ENCODE data around the gene GRHL3.

DNA sequence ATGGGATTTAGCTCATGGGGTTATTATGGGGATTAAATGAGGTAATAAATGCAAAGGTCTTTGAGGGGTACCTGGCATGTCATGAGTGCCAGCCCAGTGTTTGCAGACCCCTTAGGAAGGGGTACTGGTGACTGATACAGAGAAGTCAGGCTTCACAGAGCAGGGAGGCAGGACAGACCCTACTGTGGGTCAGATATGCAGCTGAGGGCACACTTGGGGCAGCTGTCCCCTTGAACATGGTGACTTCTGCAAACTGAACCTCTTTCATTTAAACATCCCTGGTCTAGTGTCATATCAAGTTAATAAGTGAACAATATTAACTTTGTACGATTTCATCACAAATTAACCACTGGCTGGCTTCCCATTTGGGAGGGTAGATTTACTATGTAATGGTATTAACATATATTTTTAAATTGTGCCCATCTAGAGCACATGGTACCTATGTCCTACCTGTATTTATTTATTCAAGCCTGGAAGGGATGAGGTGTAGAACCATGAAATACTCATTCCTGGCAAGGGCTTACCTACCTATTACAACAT, 68.5 kb downstream of the GRHL3 start:
- TF ChIP-seq, protein P1, sequence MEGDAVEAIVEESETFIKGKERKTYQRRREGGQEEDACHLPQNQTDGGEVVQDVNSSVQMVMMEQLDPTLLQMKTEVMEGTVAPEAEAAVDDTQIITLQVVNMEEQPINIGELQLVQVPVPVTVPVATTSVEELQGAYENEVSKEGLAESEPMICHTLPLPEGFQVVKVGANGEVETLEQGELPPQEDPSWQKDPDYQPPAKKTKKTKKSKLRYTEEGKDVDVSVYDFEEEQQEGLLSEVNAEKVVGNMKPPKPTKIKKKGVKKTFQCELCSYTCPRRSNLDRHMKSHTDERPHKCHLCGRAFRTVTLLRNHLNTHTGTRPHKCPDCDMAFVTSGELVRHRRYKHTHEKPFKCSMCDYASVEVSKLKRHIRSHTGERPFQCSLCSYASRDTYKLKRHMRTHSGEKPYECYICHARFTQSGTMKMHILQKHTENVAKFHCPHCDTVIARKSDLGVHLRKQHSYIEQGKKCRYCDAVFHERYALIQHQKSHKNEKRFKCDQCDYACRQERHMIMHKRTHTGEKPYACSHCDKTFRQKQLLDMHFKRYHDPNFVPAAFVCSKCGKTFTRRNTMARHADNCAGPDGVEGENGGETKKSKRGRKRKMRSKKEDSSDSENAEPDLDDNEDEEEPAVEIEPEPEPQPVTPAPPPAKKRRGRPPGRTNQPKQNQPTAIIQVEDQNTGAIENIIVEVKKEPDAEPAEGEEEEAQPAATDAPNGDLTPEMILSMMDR (conservative IDR thresholded peaks at IDR 0.05): no peak
- TF ChIP-seq EZH2 (IDR thresholded peaks at IDR 0.05; ENCODE audit: low read depth): no peak

Data from PC-9 (cell line).